Measurements from ENCODE around the gene YIPF3.

DNA sequence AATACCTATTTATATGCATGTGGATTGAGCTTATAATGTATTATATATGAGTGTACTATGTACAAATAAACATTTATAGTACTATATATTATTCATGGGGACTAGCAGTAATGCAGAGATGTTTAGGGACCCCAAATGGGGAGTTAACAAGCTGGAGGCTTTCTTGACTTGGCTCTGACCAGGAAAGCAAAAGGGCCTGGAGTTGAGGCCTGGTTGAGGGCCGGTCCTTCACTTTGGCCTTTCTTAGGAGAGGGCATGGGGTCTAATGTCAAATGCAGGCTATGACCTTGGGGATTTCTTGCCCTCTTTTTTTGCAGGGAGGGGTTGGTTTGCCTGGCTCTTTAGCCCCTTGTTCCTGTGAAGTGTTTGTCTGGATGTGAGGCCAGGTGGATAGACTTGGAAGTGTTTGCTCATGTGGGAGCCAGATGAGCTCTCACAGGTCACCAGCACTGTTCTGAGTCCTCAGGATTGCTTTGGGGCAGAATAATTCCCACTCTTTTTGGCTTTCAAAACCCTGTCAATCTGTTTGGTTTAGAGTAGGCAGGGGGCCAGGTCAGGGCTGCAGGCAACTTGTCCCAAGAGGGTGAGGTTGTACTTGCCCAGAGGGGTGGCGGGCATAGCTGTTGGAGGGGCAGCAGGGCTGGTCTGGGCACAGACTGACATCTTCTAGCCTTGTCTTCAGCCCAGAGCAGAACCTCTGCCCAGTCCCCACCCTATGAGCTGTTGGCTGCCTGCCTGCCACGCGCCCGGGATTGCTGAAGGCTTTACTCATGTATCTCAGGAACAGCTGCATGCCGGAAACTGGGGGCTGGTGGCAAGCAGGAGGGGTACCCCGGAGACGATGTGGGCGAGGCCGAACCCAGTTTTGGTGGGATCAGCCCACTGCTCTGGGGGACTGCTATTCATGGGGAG, 24.7 kb downstream of the YIPF3 start:
- no peak for TF ChIP-seq POLR2A (IDR thresholded peaks at IDR 0.05; ENCODE audit: low read depth, low read length)
- TF ChIP-seq POLR2AphosphoS5 (IDR thresholded peaks at IDR 0.05; ENCODE audit: low read depth, low read length): no peak

Measured in GM12892 (cell line).